Fibroblast of villous mesenchyme (primary cell): ENCODE measurements around the gene TTLL9. TPM values are rescaled to one million over a fixed set of nuclear protein-coding genes. Genes with fewer than 3 reads are reported as not detected.

Source experiments
- DNase-seq: peaks from one replicate; pipeline ENCODE4 v3.0.0-alpha.2; 2010; ENCODE audit warnings: low read depth
- H3K4me3 ChIP-seq: 2 replicates; pipeline ENCODE4 v1.5.1; 2011; ENCODE audit warnings: low read depth, mild to moderate bottlenecking, low read length
- CTCF ChIP-seq: IDR thresholded peaks from 2 replicates; pipeline ENCODE4 v1.5.1; 2012; ENCODE audit warnings: low read depth, mild to moderate bottlenecking, low read length; ENCODE audit not compliant: insufficient read depth
- small RNA-seq: library from RNA; depleted of rRNA; stranded (forward); fragments of <200 nt; gene quantifications from one replicate; pipeline ENCODE3, GENCODE V24; 2012
- total RNA-seq: library from RNA; depleted of rRNA; stranded (reverse); fragments of >200 nt; gene quantifications from 2 replicates; pipeline ENCODE4 v1.2.3, GENCODE V29; 2012

Gene TTLL9
- total RNA-seq, 1 donor: not detected

- TF ChIP-seq CTCF: no peak
- no peak for DNase-seq
- no peak overlapping the region for H3K4me3 ChIP-seq
Measured at GRCh38 chr20:31988430-31989015, 118.1 kb downstream of the TTLL9 start.

GRCh38 chr20:31989030-31989645, 118.7 kb downstream of the TTLL9 start:
- H3K4me3 ChIP-seq: no peak overlapping the region
- no peak for TF ChIP-seq CTCF
- no peak for DNase-seq

- no peak for DNase-seq
- H3K4me3 ChIP-seq: no peak overlapping the region
- no peak for TF ChIP-seq CTCF
Measured at GRCh38 chr20:31990641-31991338, 120.4 kb downstream of the TTLL9 start.

- H3K4me3 ChIP-seq: no peak overlapping the region
- no peak for DNase-seq
- TF ChIP-seq CTCF: no peak
Measured at GRCh38 chr20:31991339-31991705, 120.9 kb downstream of the TTLL9 start.

GRCh38 chr20:31992086-31992485, 121.7 kb downstream of the TTLL9 start:
- H3K4me3 ChIP-seq: no peak overlapping the region
- no peak for DNase-seq
- TF ChIP-seq CTCF: no peak

Small RNA genes lying within 50 kb of the gene (small RNA-seq; reads per million reads assigned to genes)
- 1.7 reads per million, percentile 42 among the genes with 10 or more reads in this experiment for gene RNU1-94P

Other genes with a start within 250 kb of the TTLL9 start
- not detected in 2 replicates for gene COX4I2, start 232.7 kb upstream of the TTLL9 start, total RNA-seq
- gene BCL2L1, start 147.8 kb upstream of the TTLL9 start, total RNA-seq: 82.8 and 113 TPM in 2 replicates
- gene TPX2, start 131.3 kb upstream of the TTLL9 start, total RNA-seq: 35.4 and 62.2 TPM in 2 replicates
- gene MYLK2, start 51.3 kb upstream of the TTLL9 start, total RNA-seq: under 0.01 and 0.32 TPM in 2 replicates
- gene FOXS1, start 25.0 kb upstream of the TTLL9 start, total RNA-seq: 1.7 and 2.9 TPM in 2 replicates
- gene DUSP15, start 107 bp upstream of the TTLL9 start, total RNA-seq: 0.32 TPM in 1 of 2 replicates, not detected in the other
- gene PDRG1, start 81.4 kb downstream of the TTLL9 start, total RNA-seq: 2.6 and 3.5 TPM in 2 replicates
- gene XKR7, start 97.5 kb downstream of the TTLL9 start, total RNA-seq: not detected in 2 replicates
- under 0.01 TPM in 1 of 2 replicates, not detected in the other for gene CCM2L, start 139.8 kb downstream of the TTLL9 start, total RNA-seq
- gene HCK, start 181.6 kb downstream of the TTLL9 start, total RNA-seq: not detected in 2 replicates
- 43.5 and 58.7 TPM in 2 replicates for gene TM9SF4, start 239.1 kb downstream of the TTLL9 start, total RNA-seq